Liver (tissue), 9 donors: ENCODE measurements around the gene TP63. TPM values are rescaled to one million over a fixed set of nuclear protein-coding genes. Genes with fewer than 3 reads are reported as not detected.

ENCODE experiments used
- DNase-seq: peaks from one replicate; pipeline ENCODE4 v3.0.0-alpha.2; 2017; ENCODE audit warnings: low spot score
- H3K27ac ChIP-seq, 2 donors: one replicate each; pipeline ENCODE4 v1.7.0; 2013; ENCODE audit warnings: inconsistent platforms in 2 of 2, low read length in 2 of 2, control low read depth in 1 of 2, low read depth in 1 of 2, mild to moderate bottlenecking in 1 of 2
- H3K27me3 ChIP-seq, 4 donors: one replicate each; pipeline versions ENCODE4 v1.6.1 to v1.7.0; 2013; ENCODE audit warnings: low read length in 3 of 4, inconsistent platforms in 1 of 4, mild to moderate bottlenecking in 1 of 4, moderate library complexity in 1 of 4; ENCODE audit not compliant: control insufficient read depth in 4 of 4, insufficient read depth in 4 of 4
- H3K36me3 ChIP-seq, 4 donors: one replicate each; pipeline versions ENCODE4 v1.6.1 to v1.7.0; 2013; ENCODE audit warnings: low read length in 3 of 4, mild to moderate bottlenecking in 3 of 4, low read depth in 1 of 4, moderate library complexity in 1 of 4; ENCODE audit not compliant: control insufficient read depth in 4 of 4, insufficient read depth in 3 of 4
- H3K4me1 ChIP-seq, 4 donors: one replicate each; pipeline versions ENCODE4 v1.6.1 to v1.7.0; 2013; ENCODE audit warnings: low read length in 3 of 4, mild to moderate bottlenecking in 3 of 4, moderate library complexity in 1 of 4; ENCODE audit not compliant: control insufficient read depth in 4 of 4, insufficient read depth in 4 of 4
- H3K4me3 ChIP-seq, 3 donors: one replicate each; pipeline versions ENCODE4 v1.6.1 to v1.7.0; 2013; ENCODE audit warnings: low read length in 3 of 3, control low read depth in 1 of 3, low read depth in 1 of 3, mild to moderate bottlenecking in 1 of 3
- H3K9ac ChIP-seq, 2 donors: one replicate each; pipeline ENCODE4 v1.7.0; 2013; ENCODE audit warnings: low read length in 2 of 2, mild to moderate bottlenecking in 2 of 2, moderate library complexity in 2 of 2, control low read depth in 1 of 2, low read depth in 1 of 2
- H3K9me3 ChIP-seq, 4 donors: one replicate each; pipeline versions ENCODE4 v1.6.1 to v1.7.0; 2013; ENCODE audit warnings: low read length in 3 of 4; ENCODE audit not compliant: control insufficient read depth in 4 of 4
- ATF3 ChIP-seq: IDR thresholded peaks from 2 replicates; pipeline ENCODE4 v1.6.1; 2016; ENCODE audit warnings: antibody characterized with exemption
- CTCF ChIP-seq: fragments of 150-350 bp; IDR thresholded peaks from 2 replicates; pipeline ENCODE4 v1.5.1; 2017; ENCODE audit warnings: improper control_type of control experiment, low read depth, low read length; ENCODE audit not compliant: missing input control
- EGR1 ChIP-seq, 2 donors: IDR thresholded peaks; 2 replicates each; pipeline ENCODE4 v1.6.1; 2016 to 2018; ENCODE audit warnings: antibody characterized with exemption in 2 of 2, low read depth in 2 of 2
- FOXA1 ChIP-seq: IDR thresholded peaks from 2 replicates; pipeline ENCODE4 v1.6.1; 2016; ENCODE audit warnings: antibody characterized with exemption
- FOXA2 ChIP-seq: IDR thresholded peaks from 2 replicates; pipeline ENCODE4 v1.6.1; 2016; ENCODE audit warnings: antibody characterized with exemption
- HNF4A ChIP-seq, 2 donors: conservative IDR thresholded peaks; 2 replicates each; pipeline ENCODE4 v1.6.1; 2016; ENCODE audit warnings: antibody characterized with exemption in 2 of 2, mild to moderate bottlenecking in 2 of 2
- HNF4G ChIP-seq: IDR thresholded peaks from 2 replicates; pipeline ENCODE4 v1.6.1; 2016; ENCODE audit warnings: antibody characterized with exemption
- JUND ChIP-seq, 2 donors: IDR thresholded peaks; 2 replicates each; pipeline ENCODE4 v1.6.1; 2016; ENCODE audit warnings: antibody characterized with exemption in 2 of 2
- NR2F2 ChIP-seq: IDR thresholded peaks from 2 replicates; pipeline ENCODE4 v1.6.1; 2016; ENCODE audit warnings: antibody characterized with exemption
- RAD21 ChIP-seq, 2 donors: IDR thresholded peaks; 2 replicates each; pipeline ENCODE4 v1.6.1; 2016; ENCODE audit warnings: antibody characterized with exemption in 2 of 2, mild to moderate bottlenecking in 2 of 2
- REST ChIP-seq: IDR thresholded peaks from 2 replicates; pipeline ENCODE4 v1.6.1; 2016; ENCODE audit warnings: antibody characterized with exemption, mild to moderate bottlenecking
- RXRA ChIP-seq, 2 donors: IDR thresholded peaks; 2 replicates each; pipeline ENCODE4 v1.6.1; 2017 to 2018; ENCODE audit warnings: antibody characterized with exemption in 2 of 2, mild to moderate bottlenecking in 1 of 2
- SP1 ChIP-seq: IDR thresholded peaks from 2 replicates; pipeline ENCODE4 v1.6.1; 2018; ENCODE audit warnings: antibody characterized with exemption, mild to moderate bottlenecking
- TAF1 ChIP-seq: conservative IDR thresholded peaks from 2 replicates; pipeline ENCODE4 v1.6.1; 2016; ENCODE audit warnings: antibody characterized with exemption, mild to moderate bottlenecking
- YY1 ChIP-seq: IDR thresholded peaks from 2 replicates; pipeline ENCODE4 v1.6.1; 2016; ENCODE audit warnings: antibody characterized with exemption, mild to moderate bottlenecking
- whole genome bisulfite sequencing: extraction: QIAGEN DNeasy Blood & Tissue Kit; methylation state at CpG from one replicate; pipeline ENCODE4 v1.1.7; 2013; 5-methylcytosine and 5-hydroxymethylcytosine counted together
- polyA plus RNA-seq, 2 donors: library from polyadenylated mRNA; stranded (reverse) in 1 of 2; unstranded in 1 of 2; fragments of 200-250 nt in 1 of 2; fragments of >200 nt in 1 of 2; fragmentation: Nextera tagmentation in 1 of 2; extraction: Ambion mirVana in 1 of 2; gene quantifications; one replicate each; pipeline versions ENCODE4 v1.2.1 to v1.2.3, GENCODE V29; 2013 to 2015
- total RNA-seq, 2 donors: library from RNA; depleted of rRNA; stranded (reverse); fragments of >200 nt; gene quantifications; one replicate each; pipeline ENCODE4 v1.2.3, GENCODE V29; 2014
- TF ChIP-seq, protein P1 (sequence below): IDR thresholded peaks from 2 replicates; pipeline ENCODE4 v1.6.1; 2016; ENCODE audit warnings: antibody characterized with exemption
- donor health status: healthy.
- donor health status: healthy.
- donor health status: healthy.
- donor health status: healthy.
- donor health status: healthy.

The TP63 gene
- total and polyA plus RNA-seq, 4 donors: under 0.01 to 0.08 (median 0.05) TPM; not detected in 1

DNA sequence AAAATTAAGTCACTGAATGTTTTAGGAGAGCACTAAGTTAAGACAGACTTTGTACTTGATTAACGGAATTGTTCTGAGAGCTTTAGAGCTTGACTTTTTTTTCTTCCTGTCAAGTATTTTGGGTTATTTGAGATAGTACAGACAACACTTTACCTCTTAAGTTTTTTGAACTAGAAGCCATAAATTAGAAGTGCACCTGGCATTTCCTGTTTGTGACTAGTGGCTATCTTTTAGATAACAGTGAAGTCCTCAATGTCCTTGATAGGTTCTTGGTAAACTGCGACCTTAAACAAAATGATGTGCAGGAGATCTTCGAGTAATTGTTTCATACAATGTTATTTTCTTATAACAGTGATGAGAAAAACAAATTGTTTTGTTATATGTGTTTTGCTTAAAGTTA is 213.9 kb downstream of the TP63 start:
- WGBS: 75% methylated on average over 3 of the region's 3 CpGs
- H3K9ac ChIP-seq: no peak overlapping the region
- no peaks in the 10 kb centered on the region for H3K9me3 ChIP-seq
- no peak for TF ChIP-seq FOXA2
- TF ChIP-seq SP1: no peak
- TF ChIP-seq ATF3: no peak
- TF ChIP-seq TAF1: no peak
- no peak for TF ChIP-seq NR2F2
- TF ChIP-seq FOXA1: no peak
- TF ChIP-seq YY1: no peak
- no peak for TF ChIP-seq RAD21 (IDR thresholded peaks at IDR 0.05)
- no peak for TF ChIP-seq RXRA (IDR thresholded peaks at IDR 0.05)
- TF ChIP-seq JUND (IDR thresholded peaks at IDR 0.05): no peak
- no peak for TF ChIP-seq REST
- no peak for TF ChIP-seq HNF4A (conservative IDR thresholded peaks at IDR 0.05)
- no peak for TF ChIP-seq EGR1 (IDR thresholded peaks at IDR 0.05; ENCODE audit: low read depth in 2 of 2)
- no peak for TF ChIP-seq CTCF
- H3K36me3 ChIP-seq: no peaks in the 10 kb centered on the region
- no peak overlapping the region for H3K4me3 ChIP-seq
- H3K27ac ChIP-seq: no peak overlapping the region
- H3K4me1 ChIP-seq: no peaks in the 10 kb centered on the region
- DNase-seq: no peak
- H3K27me3 ChIP-seq: no peaks in the 10 kb centered on the region

DNA sequence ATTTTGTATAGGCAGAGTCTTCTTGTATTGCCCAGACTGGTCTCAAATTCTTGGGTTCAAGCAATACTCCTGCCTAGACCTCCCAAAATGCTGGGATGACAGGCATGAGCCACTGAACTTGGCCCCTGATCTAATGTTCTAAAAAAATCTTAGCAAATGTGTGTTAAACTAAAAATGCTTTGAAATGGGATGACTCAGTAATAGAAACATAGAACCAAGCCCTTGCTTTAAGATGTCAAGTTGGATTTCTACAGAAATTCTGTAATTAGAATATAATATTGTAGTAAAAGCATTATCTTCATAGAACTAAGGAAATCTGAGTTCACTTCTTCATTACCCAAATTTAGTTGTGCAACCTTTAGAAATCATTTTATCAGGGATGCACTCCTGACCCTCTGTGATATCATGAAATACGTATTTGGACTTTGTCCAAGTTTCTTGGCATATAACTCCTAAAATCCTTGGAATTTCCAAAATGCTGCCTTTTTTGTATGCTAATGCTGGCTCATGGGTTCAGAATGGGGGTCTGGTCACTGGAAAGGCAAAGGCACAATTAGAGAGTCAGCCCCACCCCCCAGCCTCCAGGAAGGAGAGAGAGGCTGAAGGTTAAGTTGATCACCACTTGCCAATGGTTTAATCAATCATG is 217.3 kb downstream of the TP63 start:
- Histone ChIP-seq H3K9me3 (no peaks in the 10 kb centered on the region), H3K36me3 (no peaks in the 10 kb centered on the region), H3K4me3 (no peak overlapping the region), H3K4me1 (no peaks in the 10 kb centered on the region), H3K27me3 (no peaks in the 10 kb centered on the region), H3K9ac (no peak overlapping the region), H3K27ac (no peak overlapping the region)
- WGBS: 38% methylated on average over 1 of the region's 1 CpG
- no peak for TF ChIP-seq TAF1
- TF ChIP-seq ATF3: no peak
- no peak for TF ChIP-seq NR2F2
- TF ChIP-seq REST: no peak
- TF ChIP-seq EGR1 (IDR thresholded peaks at IDR 0.05; ENCODE audit: low read depth in 2 of 2): no peak
- TF ChIP-seq, protein P1, sequence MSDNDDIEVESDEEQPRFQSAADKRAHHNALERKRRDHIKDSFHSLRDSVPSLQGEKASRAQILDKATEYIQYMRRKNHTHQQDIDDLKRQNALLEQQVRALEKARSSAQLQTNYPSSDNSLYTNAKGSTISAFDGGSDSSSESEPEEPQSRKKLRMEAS: no peak
- no peak for TF ChIP-seq RXRA (IDR thresholded peaks at IDR 0.05)
- TF ChIP-seq HNF4G: no peak
- no peak for TF ChIP-seq FOXA1
- TF ChIP-seq JUND (IDR thresholded peaks at IDR 0.05): no peak
- no peak for TF ChIP-seq RAD21 (IDR thresholded peaks at IDR 0.05)
- TF ChIP-seq HNF4A (conservative IDR thresholded peaks at IDR 0.05): no peak
- DNase-seq: no peak
